Calu3 (cell line): ENCODE data around the gene DHFR. TPM values are rescaled to one million over a fixed set of nuclear protein-coding genes. Genes with fewer than 3 reads are reported as not detected.

Experiments
- BruUV-seq: library from RNA; stranded (reverse); fragments of 400-500 nt; replicated peaks from 2 replicates; lab custom pipeline; 2021; lab: Mats Ljungman, UMichigan
- CTCF ChIA-PET: fragments of 300-600 bp; sonication (Branson Sonifier 250); formaldehyde crosslinking; loops from one replicate; lab custom pipeline; 2022; ENCODE audit warnings: antibody characterized with exemption; lab: Charles Lee
- DNase-seq: peaks from one replicate; pipeline ENCODE4 v3.0.0; 2022
- H3K27ac Mint-ChIP-seq: one replicate; pipeline ENCODE4 v1.8.0; 2022; ENCODE audit warnings: mixed read lengths; ENCODE audit not compliant: unreplicated experiment
- H3K27me3 Mint-ChIP-seq: one replicate; pipeline ENCODE4 v1.8.0; 2022; ENCODE audit warnings: mixed read lengths; ENCODE audit not compliant: unreplicated experiment
- H3K36me3 Mint-ChIP-seq: one replicate; pipeline ENCODE4 v1.8.0; 2022; ENCODE audit warnings: mild to moderate bottlenecking, moderate library complexity, mixed read lengths; ENCODE audit not compliant: insufficient read depth, unreplicated experiment
- H3K4me1 Mint-ChIP-seq: one replicate; pipeline ENCODE4 v1.8.0; 2022; ENCODE audit warnings: mild to moderate bottlenecking, low read depth, mixed read lengths; ENCODE audit not compliant: unreplicated experiment
- H3K4me3 Mint-ChIP-seq: one replicate; pipeline ENCODE4 v1.8.0; 2022; ENCODE audit warnings: mild to moderate bottlenecking, low read depth, moderate library complexity, mixed read lengths; ENCODE audit not compliant: unreplicated experiment
- H3K9me3 Mint-ChIP-seq: one replicate; pipeline ENCODE4 v1.8.0; 2022; ENCODE audit warnings: low read depth, mixed read lengths; ENCODE audit not compliant: unreplicated experiment
- CTCF ChIP-seq: fragments of 200-600 bp; IDR thresholded peaks from one replicate; pipeline ENCODE4 v1.8.0; 2022; ENCODE audit warnings: antibody characterized with exemption; ENCODE audit not compliant: unreplicated experiment
- intact Hi-C: fragments of 100-400 bp; cut with micrococcal nuclease; formaldehyde crosslinking; loops from one replicate; pipeline ENCODE4 v1.10.0; 2022; ENCODE audit not compliant: unreplicated experiment
- total RNA-seq: library from RNA; stranded (reverse); gene quantifications from 2 replicates; pipeline ENCODE4 v1.2.3, GENCODE V29; 2022

DHFR gene
- total RNA-seq, 1 experiment from 2014 or later, result 58.0 TPM

GRCh38 chr5:80701597-80701996, 46.8 kb upstream of the DHFR start:
- H3K4me3 Mint-ChIP-seq, result no peak overlapping the region
- no peak for TF ChIP-seq CTCF
- no peaks in the 10 kb centered on the region for H3K9me3 Mint-ChIP-seq
- intact Hi-C loops, result no loop called here
- no peaks in the 10 kb centered on the region for H3K27me3 Mint-ChIP-seq
- CTCF ChIA-PET, result no interaction called here
- no TSS peak for BruUV-seq
- H3K36me3 Mint-ChIP-seq, result no peaks in the 10 kb centered on the region
- no peaks in the 10 kb centered on the region for H3K4me1 Mint-ChIP-seq
- H3K27ac Mint-ChIP-seq, result no peak overlapping the region
- no peak for DNase-seq

- H3K27me3 Mint-ChIP-seq, result no peaks in the 10 kb centered on the region
- intact Hi-C loops, result no loop called here
- no peak overlapping the region for H3K4me3 Mint-ChIP-seq
- no peak for DNase-seq
- H3K4me1 Mint-ChIP-seq, result no peaks in the 10 kb centered on the region
- H3K36me3 Mint-ChIP-seq, result no peaks in the 10 kb centered on the region
- TF ChIP-seq CTCF, result no peak
- CTCF ChIA-PET, result no interaction called here
- no peaks in the 10 kb centered on the region for H3K9me3 Mint-ChIP-seq
- no peak overlapping the region for H3K27ac Mint-ChIP-seq
- no TSS peak for BruUV-seq
Measured at GRCh38 chr5:80698369-80698768, 43.6 kb upstream of the DHFR start.

- Mint-ChIP-seq H3K36me3 (no peaks in the 10 kb centered on the region), H3K4me1 (no peaks in the 10 kb centered on the region), H3K27ac (no peak overlapping the region), H3K27me3 (no peaks in the 10 kb centered on the region), H3K9me3 (no peaks in the 10 kb centered on the region), H3K4me3 (no peak overlapping the region)
- intact Hi-C loops, result no loop called here
- CTCF ChIA-PET, result interaction anchor here (1.3 kb wide), 1 partner anchor 411 kb away, joined by 3 read pairs; no protein-coding TSS in a partner anchor
- BruUV-seq, result no TSS peak
- no peak for TF ChIP-seq CTCF
- no peak for DNase-seq
Measured at GRCh38 chr5:80697100-80697499, 42.3 kb upstream of the DHFR start.

- no TSS peak for BruUV-seq
- Mint-ChIP-seq H3K4me1 (no peaks in the 10 kb centered on the region), H3K4me3 (no peak overlapping the region), H3K9me3 (no peaks in the 10 kb centered on the region), H3K27me3 (no peaks in the 10 kb centered on the region), H3K27ac (no peak overlapping the region), H3K36me3 (no peaks in the 10 kb centered on the region)
- intact Hi-C loops, result no loop called here
- CTCF ChIA-PET, result no interaction called here
- no peak for DNase-seq
- no peak for TF ChIP-seq CTCF
Measured at GRCh38 chr5:80696450-80696849, 41.7 kb upstream of the DHFR start.
